GM21423 (cell line): ENCODE measurements around the gene PSMC3.
A peak's percentile ranks its signal among the peaks of the same experiment; 100 is the strongest.

ENCODE experiments used
- ATAC-seq: cut with Tn5 transposase; IDR thresholded peaks from one replicate; pipeline ENCODE4 v1.9.1; 2021; ENCODE audit warnings: mild to moderate bottlenecking, moderate library complexity; ENCODE audit not compliant: unreplicated experiment

The PSMC3 gene

DNA sequence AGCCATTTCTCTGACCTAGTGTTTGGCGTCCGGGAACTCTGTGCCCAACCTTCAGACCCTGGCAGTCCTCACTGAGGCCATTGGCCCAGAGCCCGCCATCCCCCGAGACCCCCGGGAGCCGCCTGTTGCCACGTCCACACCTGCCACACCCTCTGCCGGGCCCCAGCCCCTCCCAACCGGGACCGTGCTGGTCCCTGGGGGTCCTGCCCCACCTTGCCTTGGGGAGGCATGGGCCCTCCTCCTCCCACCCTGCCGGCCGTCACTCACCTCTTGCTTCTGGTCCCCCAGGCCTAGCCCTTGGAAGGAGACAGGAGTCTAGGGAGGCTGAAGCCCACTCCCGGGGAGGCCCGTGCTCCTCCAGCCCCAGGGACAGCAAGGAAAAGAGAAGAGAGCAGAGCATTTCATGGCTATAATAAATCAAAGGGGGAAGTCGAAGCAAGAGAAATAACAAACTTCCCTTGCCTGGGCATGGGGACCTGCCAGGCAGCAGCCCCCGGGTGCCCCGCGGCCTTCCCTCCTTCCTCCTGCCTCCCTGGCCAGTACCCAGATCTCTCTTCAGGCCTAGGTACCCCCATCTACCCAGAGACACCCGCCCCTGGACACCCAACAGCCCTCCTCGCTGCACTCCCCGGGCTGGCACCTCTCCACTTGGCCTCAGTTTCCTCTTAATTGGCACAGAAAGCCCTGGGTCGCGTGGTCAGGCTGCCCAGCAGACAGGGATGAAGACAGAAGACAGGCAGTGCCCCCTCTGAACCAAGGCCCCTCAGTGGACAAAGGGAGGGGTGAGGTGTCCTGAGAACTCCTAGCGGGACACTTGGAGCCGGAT lies 30.8 kb downstream of the PSMC3 start:
- ATAC-seq: no peak

DNA sequence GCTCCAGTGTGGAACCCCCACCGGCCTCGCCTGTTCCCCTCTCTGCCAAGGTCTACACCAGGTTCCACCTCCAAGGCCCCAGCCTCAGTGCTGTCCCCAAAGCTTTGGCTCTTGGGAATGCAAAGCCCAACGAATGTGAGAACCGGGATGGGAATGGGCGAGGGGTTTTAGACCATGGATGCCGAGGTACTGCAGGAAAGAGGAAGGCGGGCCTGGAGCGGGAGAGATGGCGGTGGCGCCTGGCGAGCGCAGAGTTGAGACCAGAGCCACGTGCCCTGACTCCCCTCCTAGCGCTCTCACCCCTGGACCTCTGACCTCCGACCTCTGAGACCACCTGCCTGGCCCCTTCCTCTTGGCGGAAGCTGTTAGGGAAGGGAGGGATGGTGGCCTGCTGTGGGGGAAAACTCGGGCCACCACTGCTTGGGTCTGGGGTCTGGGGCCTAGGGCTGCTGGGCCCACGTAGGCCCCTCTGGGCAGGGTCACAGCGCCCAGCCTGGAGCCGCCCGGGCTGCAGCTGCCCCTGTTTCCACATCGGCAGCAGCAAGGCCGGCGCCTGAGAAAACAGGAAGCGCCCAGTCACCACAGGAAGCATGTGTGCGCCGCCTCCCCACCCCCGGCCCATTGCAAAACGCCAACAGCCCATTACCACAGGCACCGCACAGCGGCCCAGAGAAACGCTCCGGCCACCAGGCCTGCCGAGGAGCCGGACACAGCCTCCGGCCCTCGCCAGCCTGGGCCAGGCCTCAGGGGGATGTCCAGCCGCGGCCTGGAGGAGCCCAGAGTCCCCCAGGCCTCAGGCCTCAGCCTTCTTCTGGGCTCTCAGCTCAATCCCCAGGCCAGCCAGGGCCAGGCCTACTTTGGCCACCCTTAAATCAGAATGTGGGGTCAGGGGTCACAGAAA lies 31.7 kb downstream of the PSMC3 start:
- ATAC-seq: peak; percentile 60

DNA sequence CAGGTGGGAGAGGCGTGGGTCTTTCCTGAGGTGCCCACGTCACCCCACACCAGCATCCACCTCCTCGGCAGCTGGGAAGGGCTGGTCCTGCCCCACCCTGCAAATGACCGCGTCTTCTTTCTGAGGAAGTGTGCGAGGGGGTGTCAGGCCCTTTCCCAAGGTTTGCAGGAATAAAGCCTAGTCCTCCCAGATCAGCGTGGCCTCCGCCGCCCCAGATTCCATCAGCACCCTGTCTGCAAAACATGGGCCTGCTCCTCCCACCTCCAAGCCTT lies 32.3 kb downstream of the PSMC3 start:
- ATAC-seq: no peak

DNA sequence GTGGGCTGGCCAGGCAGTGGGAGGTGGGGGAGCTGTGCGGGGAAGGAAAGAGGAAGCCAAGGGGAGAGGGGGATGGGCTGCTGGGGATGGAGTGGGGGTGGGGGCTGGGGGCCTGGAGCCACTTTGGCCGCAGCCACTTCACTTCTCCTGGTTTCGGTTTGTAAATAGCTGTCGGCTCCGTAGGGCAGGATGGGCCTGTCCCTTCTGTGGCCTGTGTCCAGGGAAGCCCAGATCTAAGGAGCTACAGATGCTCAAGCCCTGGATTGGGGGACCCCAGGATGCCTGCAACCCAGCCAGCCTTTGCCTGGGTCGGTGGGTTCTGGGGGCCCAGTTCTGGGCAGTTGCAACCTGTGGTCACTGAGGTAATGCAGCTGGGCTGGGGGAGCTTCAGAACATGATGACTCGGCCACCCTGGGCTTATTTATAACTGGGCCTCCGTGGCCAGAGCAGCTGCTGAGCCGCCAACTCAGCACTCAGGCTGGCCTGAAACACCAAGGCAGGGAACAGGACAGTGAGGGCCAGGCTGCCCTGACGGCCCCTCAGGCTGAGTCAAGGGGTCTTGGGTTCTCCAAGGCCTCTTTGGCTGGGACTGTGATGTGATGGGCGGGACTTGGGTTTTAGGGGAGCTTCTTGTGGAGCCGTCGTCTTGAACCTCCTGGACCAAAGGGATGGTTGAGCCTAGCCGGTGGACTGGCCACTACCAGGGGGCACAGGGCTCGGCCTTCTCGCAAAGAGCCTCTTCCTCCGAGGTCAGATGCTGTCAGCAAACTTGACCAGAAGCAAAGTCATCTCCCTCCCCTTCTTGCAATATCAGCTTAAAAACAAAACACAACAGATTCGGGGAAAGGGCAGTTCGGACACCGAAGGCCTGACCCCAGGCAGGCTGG lies 32.8 kb downstream of the PSMC3 start:
- no peak for ATAC-seq

DNA sequence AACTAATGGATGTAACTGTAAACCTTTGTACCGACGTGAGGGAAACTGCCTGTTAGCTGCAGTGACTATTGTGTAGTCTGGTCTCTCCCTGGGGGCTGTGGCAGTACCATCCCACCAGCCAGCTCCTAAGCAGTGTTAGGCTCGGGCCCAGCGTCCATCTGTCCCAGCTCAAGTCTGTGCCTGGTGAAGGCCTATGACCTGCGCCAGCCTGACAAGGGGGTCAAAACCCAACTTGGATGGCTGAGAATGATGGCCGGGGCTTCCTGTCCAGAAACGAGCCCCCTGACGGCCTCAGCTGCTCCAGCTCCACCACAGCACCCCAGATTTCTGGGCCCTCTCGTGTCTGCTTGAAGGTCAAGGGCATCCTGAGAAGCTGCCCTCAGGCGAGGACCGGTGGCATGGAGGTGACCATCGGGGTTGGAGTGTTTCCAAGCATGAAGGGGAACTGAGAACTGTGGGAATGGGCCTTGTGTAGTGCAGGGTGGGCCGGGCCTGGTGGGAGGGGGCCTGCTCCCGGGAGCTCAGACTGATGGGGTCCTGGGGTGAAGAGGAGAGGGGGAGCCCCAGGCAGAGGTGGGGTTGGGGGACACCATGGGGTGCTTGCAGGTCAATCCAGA lies 33.6 kb downstream of the PSMC3 start:
- no peak for ATAC-seq

DNA sequence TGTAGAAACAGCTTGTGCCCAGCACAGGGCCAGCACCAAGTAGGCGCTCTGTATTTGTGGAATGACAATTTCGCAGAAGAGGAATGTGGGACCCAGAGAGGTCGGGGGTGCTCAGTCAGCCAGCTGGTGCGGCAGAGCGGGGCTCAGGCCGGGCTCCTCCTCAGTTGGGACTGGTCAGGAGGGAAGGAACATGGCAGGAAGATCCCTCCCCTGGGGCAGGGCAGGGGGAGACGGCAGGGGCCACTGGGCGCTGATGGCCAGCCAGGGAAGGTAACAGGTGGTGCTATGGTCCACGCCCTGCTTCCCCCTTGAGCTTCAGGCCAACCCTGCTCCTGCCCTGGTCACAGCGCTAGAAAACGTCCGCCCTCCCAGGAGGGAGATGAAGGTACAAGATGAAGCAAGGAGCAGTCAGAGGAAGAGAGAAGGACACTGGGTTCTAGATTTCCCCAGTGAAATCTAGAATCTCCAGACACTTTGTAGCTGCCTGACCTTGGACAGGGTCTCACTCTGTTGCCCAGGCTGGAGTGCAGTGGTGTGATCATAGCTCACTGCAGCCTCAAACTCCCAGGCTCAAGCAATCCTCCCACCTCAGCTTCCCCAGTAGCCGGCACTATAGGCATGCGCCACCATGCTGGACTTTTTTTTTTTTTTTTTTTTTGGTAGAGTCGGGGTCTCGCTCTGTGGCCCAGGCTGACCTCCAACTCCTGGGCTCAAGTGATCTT lies 34.4 kb downstream of the PSMC3 start:
- ATAC-seq: no peak

DNA sequence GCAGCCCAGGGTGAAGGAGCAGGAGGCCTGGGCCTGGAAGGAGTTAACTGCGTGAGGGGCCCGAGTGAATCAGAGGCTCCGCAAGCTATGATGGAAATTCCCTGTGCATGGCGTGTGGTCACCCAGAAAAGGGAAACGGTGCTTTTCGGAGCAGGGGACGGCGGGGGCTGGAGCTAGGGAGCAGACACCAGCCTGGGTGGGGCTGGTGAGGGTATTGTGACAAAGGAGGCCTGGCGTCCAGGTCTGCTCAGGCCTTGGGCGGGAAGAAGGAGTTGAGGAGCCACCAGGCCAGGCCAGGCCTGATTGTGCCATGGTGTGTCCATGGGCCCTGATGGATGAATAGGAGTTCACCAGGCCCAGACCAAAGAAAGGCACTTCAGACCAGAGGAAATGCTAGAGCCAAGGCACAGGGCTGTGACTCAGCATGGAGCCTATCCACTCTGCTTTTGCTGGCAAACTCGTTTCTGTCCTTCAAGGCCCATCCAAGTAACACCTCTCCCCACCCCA lies 35.1 kb downstream of the PSMC3 start:
- no peak for ATAC-seq

DNA sequence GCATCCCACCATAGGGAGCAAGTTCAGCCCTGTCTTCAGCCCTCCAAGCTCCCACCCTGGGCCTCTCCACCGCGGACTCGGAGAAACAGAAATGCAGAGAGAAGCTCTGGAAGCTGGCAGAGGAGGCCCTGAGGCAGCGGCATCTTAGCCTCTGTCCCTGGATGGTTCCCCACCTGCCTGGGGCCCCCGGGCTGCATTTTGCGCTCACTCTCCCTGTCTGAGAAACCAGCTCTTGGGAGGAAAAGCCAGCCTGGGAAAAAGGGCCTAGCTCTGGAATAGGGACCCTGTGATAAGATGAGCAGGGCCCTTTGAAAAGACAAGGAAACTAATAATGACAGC lies 35.8 kb downstream of the PSMC3 start:
- ATAC-seq: no peak

DNA sequence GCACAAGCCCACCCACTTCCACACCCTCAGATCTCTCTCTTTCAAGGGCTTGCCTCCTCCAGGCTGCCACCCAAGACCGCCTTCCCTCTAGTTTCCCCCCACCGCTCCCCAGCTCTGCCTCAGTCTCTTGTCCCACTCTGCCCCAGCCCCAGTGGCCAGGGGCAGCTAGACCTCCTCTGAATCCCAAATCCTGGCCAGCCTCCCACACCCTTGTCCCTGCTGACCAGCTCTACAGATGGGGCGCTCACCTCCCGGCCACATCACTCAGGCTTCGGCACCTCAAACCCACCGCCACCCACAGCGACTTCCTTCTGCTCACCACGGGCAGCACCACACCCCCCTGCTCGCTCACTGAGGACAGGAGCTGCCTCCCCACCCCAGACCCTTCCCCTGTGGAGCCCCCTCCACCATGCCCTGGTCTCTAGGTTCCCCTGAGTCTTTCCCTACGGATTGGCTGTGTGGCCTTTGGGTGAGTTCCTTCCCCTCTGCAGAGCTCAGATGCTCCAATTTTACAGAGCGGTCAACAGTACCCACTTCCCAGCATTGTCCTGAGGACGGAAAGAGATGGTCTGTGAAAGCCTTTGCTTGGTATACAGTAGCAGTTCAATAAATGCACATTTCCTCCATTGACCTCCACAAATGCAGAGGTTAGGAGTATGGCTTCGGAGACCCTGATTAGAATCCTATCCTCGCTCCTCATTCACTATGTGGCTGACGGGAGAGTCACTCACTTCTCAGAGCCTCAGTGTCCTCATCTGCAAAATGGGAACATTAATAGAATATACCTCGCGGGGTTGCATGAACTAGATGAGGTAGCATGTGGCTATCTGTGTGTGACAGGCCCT lies 36.4 kb downstream of the PSMC3 start:
- ATAC-seq: no peak

DNA sequence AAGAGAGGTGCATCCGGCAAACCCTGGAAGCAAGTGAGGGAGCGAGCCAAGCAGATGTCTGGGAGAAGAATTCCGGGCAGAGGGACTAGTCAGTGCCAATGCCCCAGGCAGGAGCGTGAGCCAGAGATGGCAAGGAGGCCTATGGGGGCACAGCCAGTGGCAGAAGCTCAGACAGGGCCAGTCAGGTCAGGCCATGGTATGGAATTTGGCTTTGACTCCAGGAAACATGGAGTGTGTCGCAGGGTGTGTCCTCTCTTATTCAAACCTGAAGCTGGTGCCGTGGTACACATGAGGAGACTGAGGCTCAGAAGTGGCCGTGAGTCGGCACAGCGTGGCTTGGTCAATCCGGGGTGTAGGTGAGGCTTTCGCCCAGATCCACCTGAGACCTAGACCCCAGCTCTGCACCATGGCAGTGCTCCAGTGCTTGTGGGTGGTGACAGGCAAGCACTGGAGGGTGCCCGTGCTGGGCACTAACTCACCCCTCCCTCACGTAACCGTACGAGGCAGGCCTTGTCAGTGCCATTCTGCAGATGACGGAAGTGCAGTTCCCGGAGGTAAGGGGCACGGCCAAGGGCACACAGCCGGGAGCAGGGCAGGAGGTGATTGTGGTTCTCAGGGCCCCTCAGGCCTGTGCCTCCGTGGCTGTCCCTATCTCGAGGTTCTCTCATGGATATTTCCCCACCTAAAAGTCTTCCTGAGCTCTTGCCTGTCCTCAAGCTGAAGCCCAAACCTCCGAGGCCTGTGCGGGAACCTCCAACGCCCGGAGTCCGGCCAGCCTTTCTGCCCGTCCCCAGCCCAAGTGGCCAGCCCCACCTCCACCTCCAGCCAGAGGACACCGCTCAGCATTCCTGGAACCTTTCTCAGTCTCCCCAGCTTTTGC lies 37.3 kb downstream of the PSMC3 start:
- ATAC-seq: no peak

DNA sequence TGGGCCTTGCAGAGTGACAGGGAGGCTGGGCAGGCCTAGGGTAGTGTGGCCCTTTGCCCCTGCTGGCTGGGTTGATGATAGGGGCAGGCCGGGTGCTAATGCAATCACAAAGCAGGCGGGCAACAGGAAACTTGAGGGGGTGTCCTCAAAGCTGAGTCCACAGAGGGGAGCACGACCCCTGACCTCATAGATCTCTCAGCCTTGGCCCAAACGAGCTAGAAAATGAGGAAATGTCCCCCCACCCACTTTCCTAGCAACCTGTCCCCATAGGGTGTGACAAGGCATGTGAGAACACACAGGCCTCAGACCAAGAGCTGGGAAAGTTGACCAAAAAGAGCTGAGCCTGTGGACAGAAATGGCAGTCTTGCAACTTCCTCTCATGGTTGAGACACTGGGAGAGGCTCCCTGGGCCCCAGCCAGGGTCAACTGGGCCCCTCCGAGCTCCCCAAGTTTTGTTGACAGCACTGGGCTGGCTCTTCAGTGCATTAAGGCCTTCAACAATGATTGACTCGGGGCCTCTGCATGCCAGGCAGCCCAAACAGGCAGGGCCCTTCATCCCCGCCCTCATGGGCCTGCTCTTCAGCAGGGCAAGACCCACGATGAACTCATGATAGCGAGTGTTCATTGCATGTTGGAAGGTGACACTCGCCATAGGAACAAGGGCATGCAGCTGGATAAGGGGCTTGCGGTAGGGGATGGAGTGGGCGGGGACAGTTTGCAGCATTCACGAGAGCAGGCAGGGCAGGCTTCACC lies 38.1 kb downstream of the PSMC3 start:
- no peak for ATAC-seq

DNA sequence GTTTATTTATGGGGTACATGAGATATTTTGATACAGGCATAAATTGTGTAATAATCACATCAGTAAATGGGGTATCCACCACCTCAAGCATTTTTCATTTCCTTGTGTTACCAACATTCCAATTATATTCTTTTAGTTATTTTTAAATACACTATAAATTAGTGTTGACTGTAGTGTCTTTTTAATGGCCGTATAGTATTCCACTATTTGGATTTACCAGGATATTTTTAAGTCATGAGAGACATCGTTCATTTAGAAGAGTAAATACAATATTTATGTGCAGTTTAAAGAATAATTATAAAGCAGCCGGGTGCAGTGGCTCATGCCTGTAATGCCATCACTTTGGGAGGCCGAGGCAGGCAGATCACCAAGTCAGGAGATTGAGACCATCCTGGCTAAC lies 41.7 kb downstream of the PSMC3 start:
- no peak for ATAC-seq

DNA sequence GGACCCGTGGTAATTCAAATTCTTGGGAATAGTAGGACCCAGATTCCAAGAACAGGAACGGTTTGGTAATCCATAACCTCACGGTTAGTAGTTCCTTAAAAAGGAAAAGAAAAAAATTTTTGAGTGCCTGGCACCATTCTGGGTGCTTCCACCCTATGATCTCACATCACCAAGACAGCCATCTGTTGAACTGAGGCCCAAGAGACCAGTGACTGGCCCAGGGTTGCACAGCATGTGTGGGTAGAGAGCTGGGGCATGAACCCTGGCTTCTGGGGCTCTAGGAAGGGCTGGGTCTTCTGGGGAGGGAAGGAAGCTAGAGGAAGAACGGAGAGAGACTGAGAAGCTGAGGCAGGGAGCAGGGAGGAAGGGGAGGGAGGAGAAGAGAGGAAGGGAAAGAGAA lies 43.2 kb downstream of the PSMC3 start:
- ATAC-seq: no peak

DNA sequence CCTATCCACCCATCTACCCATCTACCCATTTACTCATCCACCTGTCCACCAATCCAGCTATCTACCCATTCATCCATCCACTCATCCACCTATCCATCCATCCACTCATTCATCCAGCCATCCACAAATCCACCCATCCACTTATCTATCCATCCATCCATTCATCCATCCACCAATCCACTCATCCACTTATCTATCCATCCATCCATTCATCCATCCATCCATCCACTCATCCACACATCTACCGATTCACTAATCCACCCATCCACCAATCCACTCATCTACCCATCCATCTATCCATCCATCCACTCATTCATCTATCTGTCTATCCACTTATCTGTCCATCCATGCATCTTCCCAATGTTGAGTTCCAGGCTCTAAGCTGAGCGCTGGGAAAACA lies 46.2 kb downstream of the PSMC3 start:
- no peak for ATAC-seq

DNA sequence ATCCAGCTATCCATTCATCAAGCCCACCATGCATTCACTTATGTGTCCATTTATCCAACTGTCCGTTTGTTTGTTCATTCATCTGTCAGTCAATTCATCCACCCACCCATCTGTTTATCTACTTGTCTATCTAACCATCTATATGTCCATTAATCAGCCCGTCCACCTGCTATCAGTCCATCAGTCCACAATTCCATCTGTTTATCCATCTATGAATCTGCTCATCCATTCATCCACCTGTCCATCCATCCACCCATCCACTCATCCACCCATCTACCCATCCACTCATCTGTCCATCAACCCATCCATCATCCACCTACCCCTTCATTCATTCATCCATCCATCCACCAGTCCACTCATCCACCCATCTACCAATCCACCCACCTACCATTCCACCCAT lies 46.9 kb downstream of the PSMC3 start:
- ATAC-seq: no peak

DNA sequence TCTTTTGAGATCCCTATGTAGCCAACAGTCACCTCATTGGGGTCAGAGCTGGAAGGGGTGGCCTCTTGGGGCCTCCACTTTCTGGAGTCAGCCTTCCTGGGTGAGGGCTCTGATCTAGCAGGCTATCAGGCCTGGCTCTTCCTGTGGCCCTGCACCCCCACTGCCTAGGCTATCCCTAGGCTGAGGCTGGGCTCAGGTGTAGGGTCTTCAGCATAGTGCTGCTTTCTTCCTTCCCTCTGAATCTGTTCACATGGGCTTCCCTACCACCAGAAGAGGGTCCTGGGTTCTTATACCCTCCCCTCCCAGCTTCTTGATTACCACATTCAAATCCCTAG lies 47.4 kb downstream of the PSMC3 start:
- peak; percentile 10 for ATAC-seq

DNA sequence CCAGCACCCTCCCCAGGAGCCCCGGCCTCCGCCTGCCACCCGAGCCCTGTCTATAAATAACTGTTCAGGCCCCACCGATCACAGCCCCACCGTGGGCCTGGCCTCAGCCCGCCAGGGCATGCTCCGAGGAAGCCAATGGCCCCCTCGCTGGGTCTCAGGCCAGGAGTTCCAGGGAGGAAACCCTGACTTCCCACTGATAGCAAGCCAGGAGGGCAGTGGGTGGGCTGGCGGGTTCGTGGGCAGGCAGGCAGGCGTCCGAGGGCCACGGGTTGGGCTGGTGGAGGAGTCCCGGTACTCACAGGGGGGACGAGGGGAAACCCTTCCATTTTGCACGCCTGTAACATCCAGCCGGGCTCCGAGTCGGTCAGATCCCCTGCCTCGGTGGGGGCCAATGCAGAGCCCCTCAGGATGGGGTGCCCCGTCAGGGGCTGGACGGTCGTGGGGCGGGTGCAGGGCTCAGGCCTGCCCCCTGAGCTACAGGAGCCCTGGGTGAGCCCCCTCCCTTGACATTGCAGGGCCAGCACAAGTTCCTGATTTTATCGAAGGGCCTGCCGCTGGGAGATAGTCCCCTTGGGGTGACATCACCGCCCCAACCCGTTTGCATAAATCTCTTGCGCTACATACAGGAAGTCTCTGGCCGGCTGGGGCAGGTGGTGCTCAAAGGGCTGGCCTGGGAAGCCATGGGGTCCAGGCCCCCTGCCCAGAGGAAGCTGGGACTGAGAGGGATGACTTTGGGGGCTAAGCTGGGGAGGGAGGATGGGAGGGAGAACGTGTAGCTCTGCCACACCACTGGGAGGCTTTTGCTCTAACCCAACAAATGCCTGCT lies 48.0 kb downstream of the PSMC3 start, which contains the start of gene SPI1:
TSS of gene SPI1 (minus strand) at position 538 of the 826 bp plus-strand sequence. CDS start at position 344, 194 bp downstream.
- ATAC-seq: peak; percentile 85
